Progenitor cell of endocrine pancreas (in vitro differentiated cells): Measurements from ENCODE around the gene SKI. TPM values are rescaled to one million over a fixed set of nuclear protein-coding genes. Genes with fewer than 3 reads are reported as not detected.

Source experiments
- DNase-seq: peaks from one replicate; pipeline ENCODE4 v3.0.0; 2021; ENCODE audit warnings: low spot score; ENCODE audit not compliant: unreplicated experiment
- H3K27ac Mint-ChIP-seq: 2 replicates; pipeline ENCODE4 v1.8.0; 2021; ENCODE audit warnings: mild to moderate bottlenecking, moderate library complexity, mixed read lengths
- H3K27me3 Mint-ChIP-seq: 2 replicates; pipeline ENCODE4 v1.8.0; 2021; ENCODE audit warnings: mixed read lengths
- H3K36me3 Mint-ChIP-seq: 2 replicates; pipeline ENCODE4 v1.8.0; 2022; ENCODE audit warnings: mixed read lengths; ENCODE audit not compliant: insufficient read depth
- H3K4me1 Mint-ChIP-seq: 2 replicates; pipeline ENCODE4 v1.8.0; 2021; ENCODE audit warnings: low read depth, mixed read lengths
- H3K4me3 Mint-ChIP-seq: 2 replicates; pipeline ENCODE4 v1.8.0; 2021; ENCODE audit warnings: low read depth, mild to moderate bottlenecking, moderate library complexity, mixed read lengths
- H3K9me3 Mint-ChIP-seq: 2 replicates; pipeline ENCODE4 v1.8.0; 2021; ENCODE audit warnings: low read depth, mixed read lengths
- CTCF ChIP-seq: fragments of 200-600 bp; sonication (generic); IDR thresholded peaks from one replicate; pipeline ENCODE4 v1.5.0; 2021; ENCODE audit warnings: antibody characterized with exemption, mild to moderate bottlenecking; ENCODE audit not compliant: unreplicated experiment
- total RNA-seq: library from RNA; stranded (reverse); gene quantifications from 2 replicates; pipeline ENCODE4 v1.2.1, GENCODE V29; 2021

The SKI gene
- total RNA-seq, 1 donor from 2014 or later, result 56.2 TPM

GRCh38 chr1:2300851-2301606, 72.9 kb downstream of the SKI start:
- no peak for DNase-seq
- TF ChIP-seq CTCF, result no peak
- Mint-ChIP-seq H3K4me1 (no peaks in the 10 kb centered on the region), H3K27ac (no peak overlapping the region), H3K9me3 (no peaks in the 10 kb centered on the region), H3K4me3 (no peak overlapping the region), H3K27me3 (no peaks in the 10 kb centered on the region), H3K36me3 (peaks cover 4% of the 10 kb centered on the region)

- TF ChIP-seq CTCF, result no peak
- no peaks in the 10 kb centered on the region for H3K4me1 Mint-ChIP-seq
- H3K27ac Mint-ChIP-seq, result no peak overlapping the region
- H3K27me3 Mint-ChIP-seq, result no peaks in the 10 kb centered on the region
- H3K4me3 Mint-ChIP-seq, result no peak overlapping the region
- no peak for DNase-seq
- H3K36me3 Mint-ChIP-seq, result peaks cover 4% of the 10 kb centered on the region
- no peaks in the 10 kb centered on the region for H3K9me3 Mint-ChIP-seq
Measured at GRCh38 chr1:2301607-2302291, 73.6 kb downstream of the SKI start.

GRCh38 chr1:2302292-2302925, 74.3 kb downstream of the SKI start:
- TF ChIP-seq CTCF, result no peak
- Mint-ChIP-seq H3K9me3 (no peaks in the 10 kb centered on the region), H3K4me3 (no peak overlapping the region), H3K4me1 (no peaks in the 10 kb centered on the region), H3K27me3 (no peaks in the 10 kb centered on the region), H3K27ac (no peak overlapping the region), H3K36me3 (peaks cover 6% of the 10 kb centered on the region)
- no peak for DNase-seq

- Mint-ChIP-seq H3K27me3 (no peaks in the 10 kb centered on the region), H3K36me3 (peaks cover 11% of the 10 kb centered on the region), H3K27ac (no peak overlapping the region), H3K4me1 (no peaks in the 10 kb centered on the region), H3K9me3 (no peaks in the 10 kb centered on the region), H3K4me3 (no peak overlapping the region)
- no peak for DNase-seq
- TF ChIP-seq CTCF, result no peak
Measured at GRCh38 chr1:2303016-2303775, 75.1 kb downstream of the SKI start.

- no peak overlapping the region for H3K4me3 Mint-ChIP-seq
- no peak for TF ChIP-seq CTCF
- no peaks in the 10 kb centered on the region for H3K4me1 Mint-ChIP-seq
- DNase-seq, result no peak
- no peaks in the 10 kb centered on the region for H3K27me3 Mint-ChIP-seq
- no peak overlapping the region for H3K27ac Mint-ChIP-seq
- peaks cover 13% of the 10 kb centered on the region for H3K36me3 Mint-ChIP-seq
- H3K9me3 Mint-ChIP-seq, result no peaks in the 10 kb centered on the region
Measured at GRCh38 chr1:2303781-2304180, 75.7 kb downstream of the SKI start.
